ENCODE results near the gene BRICD5.
A peak's percentile ranks its signal among the peaks of the same experiment; 100 is the strongest.

Gene BRICD5

DNA sequence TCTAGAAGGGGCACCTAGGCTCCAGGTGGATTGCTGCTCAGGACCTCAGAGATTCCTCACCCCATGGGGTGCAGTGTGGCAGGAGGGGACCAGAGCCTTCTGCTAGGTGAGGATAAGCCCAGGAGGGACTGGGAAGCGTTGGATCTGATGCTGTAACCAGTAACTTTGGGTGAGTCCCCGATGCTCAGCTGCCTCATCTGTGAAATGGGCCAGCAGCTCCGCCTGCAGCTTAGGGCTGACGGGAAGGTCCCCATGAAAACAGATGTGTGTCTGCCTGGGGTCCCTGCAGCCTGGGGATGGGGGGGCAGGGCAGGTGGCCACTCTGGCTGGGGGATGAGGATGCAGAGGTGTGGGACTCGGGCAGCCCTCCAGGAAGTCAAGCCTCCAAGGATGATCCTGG is 11.6 kb downstream of the BRICD5 start:
- DNase-seq (ENCODE audit: low read depth) = no peak

DNA sequence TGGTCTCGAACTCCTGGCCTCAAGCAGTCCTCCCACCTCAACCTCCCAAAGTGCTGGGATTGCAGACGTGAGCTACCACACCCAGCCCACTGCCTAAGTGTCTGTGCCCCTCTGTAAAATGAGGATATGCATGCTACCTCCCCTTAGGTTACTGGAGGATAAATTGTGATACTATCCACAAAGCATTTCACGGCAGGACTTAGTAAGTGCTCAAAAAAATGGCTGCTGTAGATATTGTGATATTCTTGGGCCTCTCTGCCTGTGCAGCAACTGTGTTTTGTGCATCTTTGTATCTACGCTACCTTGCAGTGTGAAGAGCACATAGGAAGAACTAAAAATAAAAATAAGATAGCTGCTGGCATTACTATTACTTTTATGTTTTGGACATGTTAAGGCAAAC is 12.4 kb downstream of the BRICD5 start:
- DNase-seq (ENCODE audit: low read depth) = no peak

DNA sequence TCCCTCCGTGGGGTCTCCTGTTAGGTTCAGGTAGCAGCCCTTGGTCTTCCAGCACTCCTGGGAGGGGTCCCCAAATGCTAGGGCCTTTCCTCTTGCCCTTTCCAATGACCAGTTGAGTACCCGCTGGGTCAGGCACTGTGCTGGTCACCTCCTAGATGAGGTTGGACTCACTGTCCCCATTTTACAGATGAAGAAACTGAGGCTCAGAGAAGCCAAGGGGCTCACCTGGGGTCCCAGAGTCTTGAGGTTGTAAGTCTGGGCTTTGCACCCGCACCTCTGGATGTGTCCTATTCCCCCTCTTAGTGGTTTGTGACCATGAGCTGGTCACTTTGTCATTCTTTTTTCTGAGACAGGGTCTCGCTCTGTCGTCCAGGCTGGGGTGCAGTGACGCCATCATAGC is 12.9 kb downstream of the BRICD5 start:
- no peak for DNase-seq (ENCODE audit: low read depth)

DNA sequence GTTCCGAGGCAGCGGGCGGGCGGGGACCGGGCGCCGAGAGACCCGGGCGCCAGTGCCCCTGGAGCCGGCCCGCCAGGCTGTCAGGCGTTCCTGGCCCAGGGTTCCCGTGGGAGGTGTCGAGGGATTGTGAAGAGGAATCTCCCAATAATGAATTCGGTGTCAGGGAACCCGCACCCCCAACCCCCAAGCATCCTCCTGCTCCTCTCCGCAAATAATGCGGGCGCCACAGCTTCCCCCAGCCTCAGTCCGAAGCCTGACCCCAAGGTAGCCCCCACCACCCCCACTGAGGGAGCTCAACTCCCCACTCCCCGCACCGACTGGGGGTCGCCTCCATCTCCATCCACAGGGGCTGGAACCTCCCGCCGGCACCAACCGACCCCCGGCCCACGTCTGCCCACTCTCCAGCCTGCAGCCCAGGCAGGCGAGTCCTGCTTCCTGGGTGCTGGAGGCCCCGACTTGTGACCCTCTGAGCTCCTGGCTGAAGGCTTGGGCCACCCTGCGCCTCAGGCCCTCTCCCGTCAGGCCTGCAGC is 13.6 kb downstream of the BRICD5 start:
- DNase-seq (ENCODE audit: low read depth) = no peak

DNA sequence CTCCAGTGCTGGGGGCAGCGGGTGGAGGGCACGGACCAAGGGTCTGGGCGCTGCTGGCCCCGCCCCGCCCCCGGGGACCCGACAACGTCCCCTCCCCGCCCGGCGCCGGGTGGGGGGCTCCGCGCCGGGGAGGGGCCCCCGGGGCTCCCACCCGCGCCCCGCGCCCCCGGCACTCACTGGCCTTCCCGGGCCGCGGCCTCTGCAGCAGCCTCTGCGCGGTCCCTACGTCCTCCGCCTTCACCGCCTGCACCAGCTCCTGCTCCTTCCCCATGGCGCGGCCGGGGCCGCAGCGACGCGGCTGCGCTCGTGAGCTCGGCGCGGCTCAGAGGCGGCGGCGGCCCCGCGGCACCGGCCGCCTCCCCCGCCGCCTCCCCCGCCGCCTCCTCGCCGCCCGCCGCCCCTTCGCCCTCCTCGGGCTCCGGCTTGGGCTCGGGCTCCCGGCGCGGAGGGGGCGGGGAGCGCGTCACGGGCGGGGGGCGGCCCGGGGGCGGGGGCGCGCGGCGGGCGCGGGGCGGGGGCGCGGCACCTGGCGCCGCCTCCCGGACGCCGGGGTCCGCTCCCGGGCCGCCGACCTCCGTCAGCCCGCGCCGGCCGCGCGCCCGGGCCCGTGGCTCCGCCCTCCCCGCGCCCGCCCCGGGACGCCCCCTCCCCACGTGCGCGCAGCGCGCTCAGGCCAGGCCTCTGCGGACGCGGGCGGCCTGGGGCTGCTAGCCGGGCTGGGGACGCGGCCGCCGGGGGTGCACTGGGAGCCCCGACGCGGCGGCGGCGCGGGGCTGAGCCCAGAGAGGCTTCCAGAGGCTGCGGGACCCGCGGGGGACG is 14.3 kb downstream of the BRICD5 start, which contains the start of gene CASKIN1:
Gene CASKIN1 (minus strand): TSS at position 444 of the 819 bp plus-strand sequence. CDS start 173 bp downstream, at position 271.
- no peak for DNase-seq (ENCODE audit: low read depth)

DNA sequence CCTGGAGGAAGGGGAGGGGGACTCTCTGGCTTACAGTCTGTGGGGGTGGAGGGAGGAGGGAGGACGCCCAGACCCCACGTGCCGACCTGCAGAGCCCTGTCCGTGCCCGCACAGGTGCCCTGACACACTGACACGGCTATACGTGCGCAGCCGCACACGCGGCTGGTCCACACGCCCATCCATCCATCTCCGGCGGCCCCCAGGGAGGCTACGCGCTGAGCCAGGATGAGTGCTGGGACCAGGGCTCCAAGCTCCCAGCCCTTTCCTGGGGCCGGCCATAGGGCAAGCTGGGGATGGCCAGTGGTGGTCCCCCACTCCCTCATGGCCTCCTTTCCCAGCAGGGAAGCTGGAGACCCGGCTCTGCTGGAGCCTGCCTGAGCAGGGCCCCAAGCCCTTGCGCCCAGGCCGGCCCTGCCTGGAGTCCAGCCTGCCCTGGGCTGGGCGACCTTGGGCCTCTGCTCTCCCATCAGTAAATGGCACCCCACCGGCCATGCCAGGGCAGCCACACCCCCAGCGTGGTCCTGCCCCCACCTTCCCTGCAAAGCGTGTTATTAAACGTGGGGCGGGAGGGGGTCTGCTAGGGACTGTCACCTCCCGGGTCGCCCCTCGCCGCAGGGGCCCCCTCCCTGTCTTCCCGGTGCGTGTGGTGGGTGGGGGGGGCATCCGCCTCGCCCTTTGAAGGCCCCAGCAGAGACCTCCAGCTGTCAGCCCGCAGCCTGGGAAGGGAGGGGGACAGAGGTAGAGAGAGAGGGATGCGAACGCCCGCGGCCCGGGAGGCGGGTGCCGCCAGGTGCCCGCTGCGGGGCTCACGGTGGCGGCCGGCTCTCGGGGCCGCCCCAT is 15.1 kb downstream of the BRICD5 start:
- no peak for DNase-seq (ENCODE audit: low read depth)

DNA sequence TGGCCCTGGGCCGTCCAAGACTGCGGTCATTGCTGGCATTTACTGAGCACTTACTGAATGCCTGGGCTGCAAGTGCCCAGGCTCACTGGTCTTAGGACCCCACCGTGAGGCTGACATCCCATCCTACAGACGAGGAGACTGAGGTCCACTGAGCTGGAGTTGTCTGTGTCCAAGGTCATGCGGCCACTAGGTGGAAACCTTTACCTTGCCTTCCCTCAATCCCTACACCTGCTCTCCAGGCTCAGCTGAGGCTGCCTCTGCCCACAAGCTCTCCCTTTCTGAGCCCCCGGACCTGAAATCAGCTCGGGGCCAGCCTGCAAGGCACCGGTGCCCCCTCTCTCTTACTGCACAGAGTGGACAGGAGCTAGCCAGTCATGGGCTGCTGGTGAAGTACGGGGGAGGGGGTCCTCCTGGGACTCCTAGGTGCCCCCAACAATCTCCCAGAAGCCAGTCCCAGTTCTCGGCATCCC is 15.8 kb downstream of the BRICD5 start:
- DNase-seq (ENCODE audit: low read depth) = peak; percentile 26

DNA sequence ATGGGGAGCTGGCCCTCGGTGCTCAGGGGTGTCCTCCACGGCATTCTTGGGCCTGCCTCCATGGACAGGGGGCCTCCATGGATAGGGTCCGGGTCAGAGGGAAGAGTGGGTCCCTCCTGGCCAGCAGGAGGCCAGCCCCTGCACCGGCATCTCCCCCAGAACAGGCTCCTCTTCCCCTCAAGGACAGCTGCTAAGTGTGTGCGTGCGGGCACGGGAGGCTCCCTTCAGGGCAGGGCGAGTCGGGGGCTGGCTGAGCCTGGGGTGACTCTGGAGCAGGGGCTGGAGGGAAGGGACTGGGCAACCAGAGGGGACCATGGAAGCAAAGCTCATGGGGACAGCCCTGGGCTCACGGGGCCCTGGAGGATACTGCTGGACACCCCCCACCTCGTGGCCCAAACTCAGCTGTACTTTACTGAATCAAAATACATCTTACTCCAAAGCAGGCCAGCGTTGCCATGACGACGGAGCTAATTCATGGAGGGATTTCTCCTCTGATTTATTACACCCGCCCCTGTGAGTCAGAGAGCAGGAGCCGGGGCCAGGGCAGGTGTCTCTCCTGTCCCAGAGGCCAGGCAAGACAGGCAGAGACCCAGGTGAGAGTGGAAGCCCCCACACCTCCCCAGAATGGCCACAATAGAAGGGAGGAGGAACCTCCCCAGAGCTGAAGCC is 16.4 kb downstream of the BRICD5 start:
- DNase-seq (ENCODE audit: low read depth) = no peak

DNA sequence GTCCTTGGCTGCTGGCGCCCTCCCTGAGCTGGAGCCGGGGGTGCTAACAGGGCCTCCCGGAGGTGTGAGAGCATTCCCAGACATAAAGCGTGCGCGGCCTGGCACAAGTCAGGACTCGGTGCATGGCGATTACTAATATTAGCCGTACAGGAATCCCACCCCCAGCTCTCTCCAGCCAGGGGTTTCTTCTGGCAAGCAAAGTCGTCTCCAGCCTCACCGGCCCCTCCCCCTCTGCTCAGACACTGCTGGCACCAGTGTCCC is 19.3 kb downstream of the BRICD5 start:
- DNase-seq (ENCODE audit: low read depth) = no peak

DNA sequence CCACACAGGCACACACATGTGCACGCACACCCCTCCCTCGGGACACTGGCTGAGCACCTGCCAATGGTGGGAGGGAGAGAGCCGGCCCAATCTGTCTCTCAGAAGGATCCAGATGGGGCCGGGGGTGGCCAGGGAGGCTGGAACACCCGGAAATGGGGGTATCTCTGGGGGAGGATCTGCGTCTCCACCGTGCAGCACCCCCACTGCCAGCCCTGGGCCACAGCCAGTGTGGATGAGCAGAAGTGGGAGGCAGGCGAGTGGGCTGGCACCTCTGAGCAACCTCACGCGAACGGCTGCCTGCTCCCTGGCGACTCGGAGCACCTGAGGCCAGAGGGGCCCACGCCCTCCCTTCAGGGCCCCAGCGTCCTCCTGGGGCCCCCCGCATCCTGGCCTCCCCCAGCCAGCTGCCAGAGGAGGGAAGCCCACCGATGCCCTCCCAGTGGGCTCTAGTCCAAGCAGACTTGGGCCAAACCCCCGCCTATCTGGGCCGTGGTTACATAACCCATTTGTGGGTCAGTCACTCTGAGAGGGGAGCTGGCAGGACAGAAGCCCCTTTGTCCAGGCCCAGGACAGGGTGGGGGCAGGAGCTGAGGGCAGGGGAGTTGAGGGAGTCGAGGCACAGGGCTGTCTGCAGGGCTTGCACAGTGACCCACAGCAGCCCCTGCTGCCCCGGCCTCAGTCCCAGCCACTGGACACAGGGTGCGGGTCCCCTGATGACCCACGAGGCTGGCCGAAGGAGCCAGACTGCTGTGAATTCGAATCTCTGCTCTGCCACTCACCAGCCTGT is 19.8 kb downstream of the BRICD5 start:
- DNase-seq (ENCODE audit: low read depth) = no peak

DNA sequence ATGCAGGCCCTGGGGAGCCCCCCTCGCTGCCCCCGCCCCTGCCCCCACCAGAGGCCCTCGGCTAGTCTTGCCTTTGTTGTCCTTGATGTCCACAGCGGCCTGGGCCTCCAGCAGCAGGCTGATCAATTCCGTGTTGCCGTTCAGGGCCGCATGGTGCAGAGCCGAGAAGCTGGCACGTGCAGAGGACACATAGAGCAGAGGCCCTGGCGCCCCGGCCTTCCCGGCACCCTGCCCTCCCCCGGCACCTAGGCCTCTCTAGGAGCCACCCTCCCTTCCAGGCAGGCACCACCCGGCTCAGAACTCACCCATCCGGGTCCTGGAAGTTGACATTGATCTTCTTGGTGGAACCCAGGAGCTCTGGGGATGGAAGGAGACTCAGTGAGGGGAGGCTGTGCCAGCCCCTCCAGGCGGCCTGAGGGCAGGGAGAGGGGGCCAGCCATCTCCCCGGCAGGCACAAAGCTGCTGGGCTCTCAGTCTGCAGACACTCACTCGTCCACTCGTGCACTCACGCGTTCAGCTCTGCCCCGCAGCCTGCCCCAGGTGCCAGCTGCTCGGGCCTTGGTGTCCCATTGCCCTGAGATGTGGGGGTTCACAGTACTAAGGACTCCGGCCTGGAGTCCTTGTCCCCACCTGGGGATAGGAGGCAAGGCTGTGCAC is 20.5 kb downstream of the BRICD5 start:
- no peak for DNase-seq (ENCODE audit: low read depth)

DNA sequence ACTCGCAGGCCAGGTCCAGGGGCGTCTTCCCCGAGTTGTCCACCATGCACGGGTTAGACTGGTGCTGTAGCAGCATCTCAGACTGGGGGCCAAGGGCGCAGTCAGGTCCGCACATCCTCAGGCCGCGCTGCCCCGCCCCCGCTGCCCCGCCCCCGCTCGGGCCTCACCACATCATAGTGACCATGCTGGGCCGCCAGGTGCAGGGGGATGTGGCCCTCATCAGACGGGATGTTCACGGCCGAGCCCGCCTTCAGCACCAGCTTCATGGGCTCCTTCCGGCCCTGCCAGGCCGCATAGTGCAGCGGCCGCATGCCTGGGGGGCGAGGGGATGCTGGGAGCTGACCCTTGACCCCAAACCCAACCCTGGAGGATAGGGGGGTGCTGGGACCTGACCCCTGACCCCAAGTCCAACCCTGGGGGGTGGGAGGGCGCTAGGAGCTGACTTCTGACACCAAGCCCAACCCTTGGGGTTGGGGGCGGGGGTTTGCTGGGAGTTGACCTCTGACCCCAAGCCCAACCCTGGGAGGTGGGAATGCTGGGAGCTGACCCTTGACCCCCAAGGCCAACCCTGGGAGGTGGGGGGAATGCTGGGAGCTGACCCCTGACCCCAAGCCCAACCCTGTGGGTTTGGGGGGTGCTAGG is 21.3 kb downstream of the BRICD5 start:
- DNase-seq (ENCODE audit: low read depth) = no peak

DNA sequence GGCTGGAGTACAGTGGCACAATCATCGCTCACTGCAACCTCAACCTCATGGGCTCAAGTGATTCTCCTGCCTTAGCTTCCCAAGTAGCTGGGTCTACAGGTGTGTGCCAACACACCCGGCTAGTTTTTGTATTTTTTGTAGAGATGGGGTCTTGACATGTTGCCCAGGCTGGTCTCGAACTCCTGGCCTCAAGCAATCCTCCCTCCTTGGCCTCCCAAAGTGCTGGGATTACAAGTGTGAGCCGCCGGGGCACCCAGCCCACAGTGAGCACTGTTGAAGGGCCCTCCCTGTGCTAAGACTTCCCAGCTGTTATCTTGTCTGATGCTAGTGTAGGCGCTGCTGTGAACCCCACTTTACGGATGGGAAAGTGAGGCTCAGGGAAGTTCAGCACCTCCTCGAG is 22.3 kb downstream of the BRICD5 start:
- no peak for DNase-seq (ENCODE audit: low read depth)

DNA sequence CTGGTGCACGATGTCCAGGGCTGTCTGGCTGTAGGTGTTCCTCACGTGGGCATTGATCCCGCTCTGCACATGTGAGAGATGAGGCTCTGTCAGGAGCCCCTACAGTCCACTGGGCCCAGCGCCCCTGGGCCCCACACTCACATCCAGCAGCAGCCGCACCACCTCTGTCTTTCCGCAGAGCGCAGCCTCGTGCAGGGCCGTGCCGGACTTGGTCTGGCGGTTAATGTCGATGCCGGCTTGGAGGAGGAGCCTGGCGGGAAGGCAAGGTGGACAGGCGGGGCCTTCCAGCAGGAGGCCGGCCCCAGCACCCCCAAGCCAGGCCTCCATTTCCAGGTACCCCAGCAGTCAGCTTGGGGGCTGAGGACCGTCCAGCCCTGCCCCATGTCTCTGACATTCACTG is 23.5 kb downstream of the BRICD5 start:
- DNase-seq (ENCODE audit: low read depth) = no peak

DNA sequence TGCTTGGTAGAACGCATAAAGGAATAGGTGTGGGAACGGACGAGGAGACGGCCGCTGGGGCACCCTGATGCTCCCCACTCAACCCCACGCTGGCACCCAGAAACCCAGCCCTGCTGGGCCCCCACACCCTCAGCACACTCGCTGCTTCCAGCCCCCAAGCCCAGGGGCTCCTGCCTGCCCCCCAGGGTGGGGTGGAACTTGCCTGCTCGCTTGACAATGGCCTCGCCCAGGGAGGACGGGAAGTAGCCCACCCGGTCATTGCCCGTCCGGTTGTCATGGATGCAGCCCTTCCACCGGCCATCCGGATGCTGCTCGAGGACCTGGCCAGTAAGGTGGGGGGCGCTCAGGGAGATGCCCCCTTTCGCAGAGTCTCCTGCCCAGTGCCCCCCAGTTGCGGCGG is 24.2 kb downstream of the BRICD5 start:
- DNase-seq (ENCODE audit: low read depth) = no peak

DNA sequence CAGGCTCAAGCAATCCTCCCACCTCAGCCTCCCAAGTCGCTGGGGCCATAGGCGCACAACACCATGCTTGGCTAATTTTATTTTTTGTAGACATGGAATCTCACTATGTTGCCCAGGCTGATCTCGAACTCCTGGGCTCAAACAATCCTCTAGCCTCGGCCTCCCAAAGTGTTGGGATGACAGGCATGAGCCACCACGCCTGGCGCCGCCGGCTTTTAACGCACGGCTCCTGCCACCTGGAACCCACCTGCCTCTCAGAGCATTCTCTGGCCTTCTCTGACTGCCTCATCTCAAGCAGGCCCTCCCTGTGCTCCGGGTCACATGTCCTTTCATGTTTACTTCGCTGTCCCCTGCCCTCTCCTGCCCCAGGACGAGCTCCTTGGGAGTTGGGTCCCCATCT is 24.6 kb downstream of the BRICD5 start:
- DNase-seq (ENCODE audit: low read depth) = no peak

DNA sequence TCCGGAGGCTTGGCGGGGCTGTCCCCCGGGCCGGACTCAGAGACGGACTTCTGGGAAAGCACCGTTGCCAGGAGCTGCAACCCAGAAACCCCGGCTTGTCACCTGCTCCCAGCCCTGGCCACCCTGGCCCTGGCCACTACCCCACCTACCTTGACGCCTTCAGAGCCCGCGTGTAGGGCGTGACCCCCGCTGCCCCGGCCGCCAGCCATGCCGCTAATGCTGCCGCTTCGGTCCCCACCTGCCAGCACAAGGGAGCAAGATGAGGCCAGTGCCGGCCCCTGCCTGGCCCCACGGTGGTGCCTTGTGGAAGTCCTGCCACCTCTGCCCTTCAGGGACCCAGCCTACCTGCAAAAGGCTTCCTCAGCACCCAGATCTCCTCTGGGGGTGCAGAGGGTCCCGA is 25.7 kb downstream of the BRICD5 start:
- DNase-seq (ENCODE audit: low read depth) = no peak

DNA sequence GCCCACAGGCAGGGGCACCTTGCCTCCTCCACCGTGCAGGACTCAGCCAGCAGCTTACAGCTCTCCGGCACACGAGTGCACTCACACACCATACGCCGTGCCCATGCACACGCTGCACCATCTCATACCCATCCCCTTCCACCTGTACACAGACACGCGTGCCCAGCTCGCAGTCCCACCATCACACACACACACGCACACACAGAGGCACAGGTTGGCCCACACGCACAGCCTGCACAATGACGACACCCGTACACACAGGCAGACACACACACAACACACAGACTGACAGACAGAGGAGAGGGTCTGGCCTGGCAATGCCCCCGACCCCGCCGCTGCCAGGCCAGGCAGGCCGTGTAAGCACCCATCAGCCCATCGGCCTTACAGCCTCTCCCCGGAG is 26.3 kb downstream of the BRICD5 start:
- DNase-seq (ENCODE audit: low read depth) = no peak

DNA sequence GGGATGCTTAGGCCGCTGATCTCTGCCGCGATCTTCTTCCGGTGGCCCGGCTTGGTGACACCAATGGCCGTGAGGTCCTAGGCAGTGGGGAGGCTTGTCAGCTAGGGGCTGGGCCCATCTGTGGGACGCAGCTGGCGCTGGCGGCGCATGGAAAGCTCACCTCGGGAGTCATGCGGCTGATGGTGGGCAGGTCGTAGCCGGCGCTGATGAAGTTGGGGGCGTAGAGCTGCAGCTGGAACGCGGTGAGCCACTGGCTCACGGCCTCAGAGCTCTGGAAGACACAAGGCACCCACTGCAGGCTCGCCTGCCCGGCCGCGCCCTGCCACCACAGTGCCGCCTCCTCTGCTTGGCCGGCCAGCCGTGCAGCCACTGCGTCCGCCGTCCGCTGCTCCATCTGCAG is 27.0 kb downstream of the BRICD5 start:
- DNase-seq (ENCODE audit: low read depth) = no peak

DNA sequence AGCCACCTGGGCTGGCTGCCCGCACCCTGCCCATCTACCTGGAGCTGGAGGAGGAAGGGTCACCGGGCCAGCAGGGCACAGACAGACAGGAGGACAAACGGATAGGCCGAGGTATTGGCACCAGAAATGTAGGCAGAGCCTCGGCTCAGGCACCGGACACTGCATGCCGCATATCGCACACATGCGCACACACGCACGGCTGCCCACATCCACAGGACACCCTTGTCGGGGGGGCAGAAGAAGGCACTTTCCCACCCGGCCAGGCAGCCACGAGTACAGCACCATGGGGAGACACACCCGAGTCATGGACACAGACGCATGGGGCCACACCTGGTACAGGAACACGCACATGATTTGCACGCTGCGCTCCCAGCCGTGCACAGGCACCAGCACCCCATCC is 28.7 kb downstream of the BRICD5 start:
- no peak for DNase-seq (ENCODE audit: low read depth)

Data from activated T-helper 9 cell treated with anti-CD3 and anti-CD28 coated beads, Interleukin-2, amount 50 U/mL, for 16 hours (primary cell).